Ovary (tissue), 9 donors: Measurements from ENCODE around the gene DSPP. TPM values are rescaled to one million over a fixed set of nuclear protein-coding genes. Genes with fewer than 3 reads are reported as not detected.

Experiments used
- DNase-seq, 5 donors: peaks; one replicate each; pipeline ENCODE4 v3.0.0-alpha.2; 2019 to 2020
- H3K27ac ChIP-seq, 2 donors: fragments of 200-600 bp; one replicate each; pipeline versions ENCODE4 v1.5.1 to v1.8.0; 2019 to 2022
- H3K27me3 ChIP-seq: fragments of 200-600 bp; one replicate; pipeline ENCODE4 v1.8.0; 2022
- H3K36me3 ChIP-seq: fragments of 200-600 bp; sonication (generic); one replicate; pipeline ENCODE4 v1.5.1; 2019
- H3K4me1 ChIP-seq: one replicate; pipeline ENCODE4 v1.8.1; 2013; ENCODE audit warnings: mild to moderate bottlenecking, moderate library complexity; ENCODE audit not compliant: insufficient read depth
- H3K4me3 ChIP-seq: fragments of 200-600 bp; sonication (generic); one replicate; pipeline ENCODE4 v1.5.1; 2017
- H3K9me3 ChIP-seq, 2 donors: fragments of 200-600 bp in 1 of 2; sonication (generic) in 1 of 2; one replicate each; pipeline versions ENCODE4 v1.5.1 to v1.8.1; 2013 to 2019; ENCODE audit warnings: mild to moderate bottlenecking in 1 of 2, moderate library complexity in 1 of 2
- EP300 ChIP-seq: sonication (generic); formaldehyde crosslinking; IDR thresholded peaks from one replicate; pipeline ENCODE4 v1.6.1; 2017; ENCODE audit warnings: antibody characterized with exemption
- POLR2A ChIP-seq: fragments of 450-650 bp; IDR thresholded peaks from one replicate; pipeline ENCODE4 v1.6.1; 2017; ENCODE audit warnings: antibody characterized with exemption, mild to moderate bottlenecking, moderate library complexity
- WGBS, 3 donors: extraction: QIAGEN DNeasy Blood & Tissue Kit in 1 of 3; methylation state at CpG; one replicate each; pipeline versions ENCODE4 v1.1.5 to v1.1.7; 2013 to 2017; 5-methylcytosine and 5-hydroxymethylcytosine counted together
- intact Hi-C, 4 donors: fragments of 100-400 bp; cut with DNase I; formaldehyde crosslinking; loops; one replicate each; pipeline versions ENCODE4 v1.11.0 to v1.15.1; 2022 to 2023
- polyA plus RNA-seq, 2 donors: library from polyadenylated mRNA; stranded (reverse); fragments of 200-250 nt in 1 of 2; fragments of 350-450 nt in 1 of 2; fragmentation: Illumina TruSeq in 1 of 2; extraction: RNeasy Lipid Tissue Mini Kit (QIAGEN cat#74804) in 1 of 2; gene quantifications; one replicate each; pipeline ENCODE4 v1.2.3, GENCODE V29; 2013 to 2014
- total RNA-seq, 7 donors: library from RNA; depleted of rRNA in 2 of 7; stranded (reverse); fragments of >200 nt in 2 of 7; fragmentation: NEBNext Ultra II Directional in 3 of 7; extraction: Animal tissue kit (Norgen Biotek cat#: 25700) in 3 of 7; gene quantifications; one replicate each; pipeline versions ENCODE4 v1.1.0 to v1.2.4, GENCODE V29; 2016 to 2023
- TF ChIP-seq, protein P1 (sequence below), 3 donors: fragments of 450-650 bp in 2 of 3; fragments of 200-600 bp in 1 of 3; IDR thresholded peaks; one replicate each; pipeline versions ENCODE4 v1.5.1 to v1.8.0; 2016 to 2022; ENCODE audit warnings: antibody characterized with exemption in 3 of 3, mild to moderate bottlenecking in 1 of 3
- donor health status: DM: no; HTN: no; CAD: no; lungs with moderate emphysema.
- donor health status: DM: no; HTN: no; CAD: no.
- donor health status: Bipolar disorder and iron deficiency.
- donor health status: DM: yes; HTN: yes; CAD: no.
- donor health status: DM: no; HTN: no; CAD: no.
- donor health status: DM: yes; HTN: yes; CAD: no.

Gene DSPP
- total and polyA plus RNA-seq, 9 donors, result 0.07 TPM; not detected in 8

GRCh38 chr4:87659247-87659931 lies 51.1 kb downstream of the DSPP start:
- Histone ChIP-seq H3K4me1 (no peaks in the 10 kb centered on the region), H3K9me3 (no peaks in the 10 kb centered on the region), H3K36me3 (no peaks in the 10 kb centered on the region), H3K27me3 (no peaks in the 10 kb centered on the region), H3K4me3 (no peak overlapping the region), H3K27ac (no peak overlapping the region)
- DNase-seq, result no peak
- intact Hi-C loops, result no loop called here
- TF ChIP-seq, protein P1, sequence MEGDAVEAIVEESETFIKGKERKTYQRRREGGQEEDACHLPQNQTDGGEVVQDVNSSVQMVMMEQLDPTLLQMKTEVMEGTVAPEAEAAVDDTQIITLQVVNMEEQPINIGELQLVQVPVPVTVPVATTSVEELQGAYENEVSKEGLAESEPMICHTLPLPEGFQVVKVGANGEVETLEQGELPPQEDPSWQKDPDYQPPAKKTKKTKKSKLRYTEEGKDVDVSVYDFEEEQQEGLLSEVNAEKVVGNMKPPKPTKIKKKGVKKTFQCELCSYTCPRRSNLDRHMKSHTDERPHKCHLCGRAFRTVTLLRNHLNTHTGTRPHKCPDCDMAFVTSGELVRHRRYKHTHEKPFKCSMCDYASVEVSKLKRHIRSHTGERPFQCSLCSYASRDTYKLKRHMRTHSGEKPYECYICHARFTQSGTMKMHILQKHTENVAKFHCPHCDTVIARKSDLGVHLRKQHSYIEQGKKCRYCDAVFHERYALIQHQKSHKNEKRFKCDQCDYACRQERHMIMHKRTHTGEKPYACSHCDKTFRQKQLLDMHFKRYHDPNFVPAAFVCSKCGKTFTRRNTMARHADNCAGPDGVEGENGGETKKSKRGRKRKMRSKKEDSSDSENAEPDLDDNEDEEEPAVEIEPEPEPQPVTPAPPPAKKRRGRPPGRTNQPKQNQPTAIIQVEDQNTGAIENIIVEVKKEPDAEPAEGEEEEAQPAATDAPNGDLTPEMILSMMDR (IDR thresholded peaks at IDR 0.05), result no peak
- TF ChIP-seq EP300 (no peak), POLR2A (no peak)
- 82 to 84% (median 84%) methylated on average over 3 of the region's 3 CpGs for whole genome bisulfite sequencing, 3 donors

GRCh38 chr4:87662871-87663270 lies 54.5 kb downstream of the DSPP start:
- TF ChIP-seq EP300 (no peak), POLR2A (no peak)
- TF ChIP-seq, protein P1 (IDR thresholded peaks at IDR 0.05), result no peak
- no peak overlapping the region for H3K27ac ChIP-seq
- no peaks in the 10 kb centered on the region for H3K4me1 ChIP-seq
- H3K36me3 ChIP-seq, result no peaks in the 10 kb centered on the region
- H3K9me3 ChIP-seq, result no peaks in the 10 kb centered on the region
- 90 to 94% (median 93%) methylated on average over 9 of the region's 9 CpGs for WGBS, 3 donors
- no peaks in the 10 kb centered on the region for H3K27me3 ChIP-seq
- no peak overlapping the region for H3K4me3 ChIP-seq
- intact Hi-C loops, result no loop called here
- DNase-seq, result no peak

Other genes starting within 250 kb of the DSPP start
- 100 to 1,000 TPM in 1 of 7 donors, 10 to 100 TPM in 6; 33.0 to 106 (median 50.8) TPM for gene HSD17B11, start 217.3 kb upstream of the DSPP start, total RNA-seq
- gene HSD17B11, start 217.3 kb upstream of the DSPP start, polyA plus RNA-seq, result 100 to 1,000 TPM in 1 of 2 donors, 10 to 100 TPM in 1; 85.8 to 106 TPM
- 10 to 100 TPM; 14.1 to 33.0 (median 27.0) TPM for gene NUDT9, start 186.0 kb upstream of the DSPP start, total RNA-seq
- 10 to 100 TPM; 36.6 to 44.6 TPM for gene NUDT9, start 186.0 kb upstream of the DSPP start, polyA plus RNA-seq
- gene SPARCL1, start 79.2 kb upstream of the DSPP start, total RNA-seq, result 100 to 1,000 TPM; 116 to 396 (median 243) TPM
- 1,000 to 10,000 TPM in 1 of 2 donors, 100 to 1,000 TPM in 1; 433 to 1,049 TPM for gene SPARCL1, start 79.2 kb upstream of the DSPP start, polyA plus RNA-seq
- gene DMP1, start 41.8 kb downstream of the DSPP start, total RNA-seq, result not detected
- gene DMP1, start 41.8 kb downstream of the DSPP start, polyA plus RNA-seq, result not detected
- gene IBSP, start 191.0 kb downstream of the DSPP start, total RNA-seq, result not detected
- gene IBSP, start 191.0 kb downstream of the DSPP start, polyA plus RNA-seq, result not detected
- under 1 TPM in 1 of 7 donors, not detected in 6; 0.11 TPM for gene MEPE, start 224.4 kb downstream of the DSPP start, total RNA-seq
- not detected for gene MEPE, start 224.4 kb downstream of the DSPP start, polyA plus RNA-seq